Activated T-cell treated with anti-CD3 and anti-CD28 coated beads, Interleukin-2, amount 50 U/mL, for 4 hours (primary cell): ENCODE results near the gene NAP1L1. TPM values are rescaled to one million over a fixed set of nuclear protein-coding genes. Genes with fewer than 3 reads are reported as not detected.
A peak's percentile ranks its signal among the peaks of the same experiment; 100 is the strongest.
"Not testable (repeated sequence)": the region's sequence is repeated elsewhere in the genome, so short reads cannot be mapped to it uniquely, and the experiment has no call there.

Source experiments
- ATAC-seq, 2 donors: fragments of 200-7000 bp; cut with Tn5 transposase; one replicate each; pipeline ENCODE4 v1.10.0; 2021
- DNase-seq: peaks from one replicate; pipeline ENCODE4 v3.0.0-alpha.2; 2020
- H3K27me3 Mint-ChIP-seq: one replicate; pipeline ENCODE4 v1.8.0; 2021; ENCODE audit warnings: low read depth, mixed read lengths
- H3K36me3 Mint-ChIP-seq: one replicate; pipeline ENCODE4 v1.8.0; 2022; ENCODE audit warnings: mixed read lengths; ENCODE audit not compliant: insufficient read depth
- H3K4me1 Mint-ChIP-seq: one replicate; pipeline ENCODE4 v1.8.0; 2021; ENCODE audit warnings: low read depth, mixed read lengths
- H3K4me3 Mint-ChIP-seq: one replicate; pipeline ENCODE4 v1.8.0; 2021; ENCODE audit warnings: mild to moderate bottlenecking, moderate library complexity, mixed read lengths
- H3K9me3 Mint-ChIP-seq: one replicate; pipeline ENCODE4 v1.8.0; 2021; ENCODE audit warnings: mixed read lengths
- total RNA-seq, 3 donors: library from RNA; stranded (reverse); gene quantifications; one replicate each; pipeline ENCODE4 v1.2.1, GENCODE V29; 2021

The NAP1L1 gene
- total RNA-seq, 3 donors from 2014 or later, result 918 to 1,002 (median 960) TPM

- H3K36me3 Mint-ChIP-seq, result no peaks in the 10 kb centered on the region
- no peak overlapping the region for H3K4me3 Mint-ChIP-seq
- H3K27me3 Mint-ChIP-seq, result peaks cover 2% of the 10 kb centered on the region
- ATAC-seq (no peak), DNase-seq (no peak)
- no peaks in the 10 kb centered on the region for H3K4me1 Mint-ChIP-seq
- peaks cover 8% of the 10 kb centered on the region for H3K9me3 Mint-ChIP-seq
Measured at GRCh38 chr12:76008428-76008827, 76.1 kb downstream of the NAP1L1 start.

- Mint-ChIP-seq H3K36me3 (no peaks in the 10 kb centered on the region), H3K4me1 (no peaks in the 10 kb centered on the region), H3K9me3 (peaks cover 8% of the 10 kb centered on the region), H3K4me3 (no peak overlapping the region), H3K27me3 (peaks cover 2% of the 10 kb centered on the region)
- ATAC-seq, result no peak
- no peak for DNase-seq
Measured at GRCh38 chr12:76007640-76008039, 76.8 kb downstream of the NAP1L1 start.

- no peak overlapping the region for H3K4me3 Mint-ChIP-seq
- ATAC-seq, result no peak
- no peaks in the 10 kb centered on the region for H3K36me3 Mint-ChIP-seq
- peaks cover 8% of the 10 kb centered on the region for H3K9me3 Mint-ChIP-seq
- H3K4me1 Mint-ChIP-seq, result no peaks in the 10 kb centered on the region
- peaks cover 2% of the 10 kb centered on the region for H3K27me3 Mint-ChIP-seq
- no peak for DNase-seq
Measured at GRCh38 chr12:76006028-76006925, 78.2 kb downstream of the NAP1L1 start.

DNA sequence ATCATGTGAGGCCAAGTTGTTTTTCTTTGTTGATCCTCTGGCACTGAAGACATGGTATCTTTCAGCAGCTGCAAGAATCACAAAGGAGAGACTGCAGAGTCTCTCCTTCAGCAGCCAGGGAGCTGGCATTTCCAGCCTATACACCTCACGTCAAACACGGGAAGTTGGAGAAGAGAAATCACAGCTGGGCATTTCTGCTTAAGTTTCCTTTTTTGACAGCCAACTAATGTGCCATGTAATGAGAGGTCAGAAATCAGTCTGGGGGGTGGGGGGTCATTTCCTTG is 81.2 kb downstream of the NAP1L1 start:
- peaks cover 2% of the 10 kb centered on the region for H3K27me3 Mint-ChIP-seq
- H3K9me3 Mint-ChIP-seq, result peaks cover 8% of the 10 kb centered on the region
- no peaks in the 10 kb centered on the region for H3K36me3 Mint-ChIP-seq
- ATAC-seq (no peak), DNase-seq (no peak)
- H3K4me3 Mint-ChIP-seq, result no peak overlapping the region
- H3K4me1 Mint-ChIP-seq, result no peaks in the 10 kb centered on the region

- Mint-ChIP-seq H3K4me1 (no peaks in the 10 kb centered on the region), H3K9me3 (peaks cover 8% of the 10 kb centered on the region), H3K36me3 (no peaks in the 10 kb centered on the region), H3K27me3 (peaks cover 2% of the 10 kb centered on the region), H3K4me3 (no peak overlapping the region)
- DNase-seq (no peak), ATAC-seq (no peak)
Measured at GRCh38 chr12:76002598-76003354, 81.7 kb downstream of the NAP1L1 start.

GRCh38 chr12:75998292-75999063 is 86.0 kb downstream of the NAP1L1 start:
- H3K36me3 Mint-ChIP-seq, result no peaks in the 10 kb centered on the region
- peaks cover 15% of the 10 kb centered on the region for H3K4me1 Mint-ChIP-seq
- H3K9me3 Mint-ChIP-seq, result no peaks in the 10 kb centered on the region
- DNase-seq (no peak), ATAC-seq (no peak)
- H3K27me3 Mint-ChIP-seq, result no peaks in the 10 kb centered on the region
- H3K4me3 Mint-ChIP-seq, result no peak overlapping the region

DNA sequence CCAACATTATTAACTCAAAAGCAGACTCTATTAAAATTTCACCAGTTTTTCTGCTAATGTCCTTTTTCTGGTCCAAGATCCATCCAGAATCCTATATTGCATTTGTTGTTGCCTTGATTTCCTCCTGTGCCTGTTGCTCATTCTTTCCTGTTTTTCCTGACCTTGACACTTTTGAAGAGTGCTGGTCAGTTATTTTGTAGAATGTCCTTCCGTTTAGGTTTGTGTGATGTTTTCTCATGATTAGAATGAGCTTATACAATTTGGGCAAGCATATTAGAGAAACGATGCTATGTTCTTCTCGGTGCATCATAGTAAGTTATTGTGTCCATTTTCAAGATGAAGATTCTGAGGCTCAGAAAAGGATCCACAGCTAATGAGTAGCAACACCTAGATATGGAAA is 86.8 kb downstream of the NAP1L1 start:
- H3K9me3 Mint-ChIP-seq, result no peaks in the 10 kb centered on the region
- ATAC-seq (no peak), DNase-seq (no peak)
- H3K4me1 Mint-ChIP-seq, result peaks cover 18% of the 10 kb centered on the region
- no peaks in the 10 kb centered on the region for H3K27me3 Mint-ChIP-seq
- H3K36me3 Mint-ChIP-seq, result no peaks in the 10 kb centered on the region
- no peak overlapping the region for H3K4me3 Mint-ChIP-seq

GRCh38 chr12:75996861-75997447 is 87.5 kb downstream of the NAP1L1 start:
- no peaks in the 10 kb centered on the region for H3K27me3 Mint-ChIP-seq
- no peak for ATAC-seq
- H3K4me3 Mint-ChIP-seq, result no peak overlapping the region
- DNase-seq, result no peak
- H3K4me1 Mint-ChIP-seq, result peaks cover 18% of the 10 kb centered on the region
- no peaks in the 10 kb centered on the region for H3K36me3 Mint-ChIP-seq
- no peaks in the 10 kb centered on the region for H3K9me3 Mint-ChIP-seq

- Mint-ChIP-seq H3K4me1 (peaks cover 20% of the 10 kb centered on the region), H3K27me3 (no peaks in the 10 kb centered on the region), H3K36me3 (no peaks in the 10 kb centered on the region), H3K4me3 (no peak overlapping the region), H3K9me3 (no peaks in the 10 kb centered on the region)
- ATAC-seq, result no peak
- no peak for DNase-seq
Measured at GRCh38 chr12:75995691-75996090, 88.8 kb downstream of the NAP1L1 start.

DNA sequence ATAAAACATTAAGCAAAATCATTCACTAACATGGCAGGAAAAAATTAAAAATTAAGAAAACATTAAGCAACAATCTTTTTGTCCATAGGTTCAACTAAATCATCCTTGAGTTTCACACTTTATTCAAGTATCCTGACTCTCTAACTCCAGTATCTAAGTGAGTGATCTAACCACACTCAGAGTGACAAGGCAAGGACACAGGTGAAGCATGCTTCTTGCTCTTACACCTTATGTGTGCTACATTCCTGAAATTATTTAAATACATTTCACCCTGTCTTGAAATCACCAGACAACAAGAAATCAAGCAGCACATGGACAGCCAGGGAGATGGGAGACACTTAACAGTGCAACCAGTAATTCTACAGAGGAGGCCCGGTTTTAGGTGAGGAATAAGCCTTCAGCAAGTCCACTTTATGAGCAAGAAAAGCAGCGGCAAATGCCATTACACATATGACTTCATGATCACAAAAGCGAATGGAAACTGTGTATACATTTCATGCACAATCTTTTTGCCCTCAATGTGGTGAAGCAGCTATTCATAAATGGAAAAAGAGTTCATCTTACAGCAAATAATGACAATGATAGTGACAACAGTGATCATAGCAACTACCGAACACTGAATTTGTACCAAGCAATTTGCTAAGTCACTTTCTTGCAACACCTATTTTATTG is 90.3 kb downstream of the NAP1L1 start:
- peaks cover 20% of the 10 kb centered on the region for H3K4me1 Mint-ChIP-seq
- H3K9me3 Mint-ChIP-seq, result no peaks in the 10 kb centered on the region
- peak; percentile 66 to 83 for ATAC-seq
- H3K4me3 Mint-ChIP-seq, result no peak overlapping the region
- no peak for DNase-seq
- H3K27me3 Mint-ChIP-seq, result no peaks in the 10 kb centered on the region
- no peaks in the 10 kb centered on the region for H3K36me3 Mint-ChIP-seq

- Mint-ChIP-seq H3K27me3 (no peaks in the 10 kb centered on the region), H3K9me3 (peaks cover 3% of the 10 kb centered on the region), H3K36me3 (no peaks in the 10 kb centered on the region), H3K4me1 (peaks cover 20% of the 10 kb centered on the region), H3K4me3 (no peak overlapping the region)
- no peak for DNase-seq
- ATAC-seq, result no peak
Measured at GRCh38 chr12:75991753-75992152, 92.7 kb downstream of the NAP1L1 start.

DNA sequence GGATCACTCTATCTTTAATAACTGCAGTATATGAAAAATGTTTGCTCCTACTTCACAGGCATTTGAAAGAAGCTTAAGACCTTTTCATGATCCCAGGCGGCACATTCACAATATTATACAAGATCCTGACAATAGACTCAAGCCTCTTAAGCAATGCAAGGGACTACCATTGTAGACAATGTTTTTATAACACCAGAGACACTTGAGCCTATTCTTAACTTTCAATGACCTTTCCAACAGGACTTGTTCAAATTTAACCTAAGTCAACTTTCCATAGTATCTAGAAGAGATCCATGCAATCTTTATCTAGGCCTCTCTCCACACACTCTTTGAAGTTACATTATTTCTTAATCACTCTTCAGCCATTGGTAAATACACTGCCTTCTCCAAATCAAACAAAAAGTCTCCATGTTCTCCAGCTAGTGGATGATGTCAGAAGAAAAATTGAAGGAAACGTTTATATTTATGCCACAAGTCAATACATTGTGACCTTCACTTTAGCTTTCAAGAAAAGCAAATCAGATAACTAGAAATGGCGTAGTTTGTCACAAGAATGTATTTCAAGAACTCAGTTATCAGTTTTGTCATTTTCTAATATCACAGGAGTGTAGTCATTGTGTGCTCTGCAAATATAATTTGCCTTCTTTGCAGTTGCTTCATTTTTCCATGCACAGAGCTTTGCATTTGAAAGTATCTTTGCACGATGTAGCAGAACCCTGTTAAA is 94.1 kb downstream of the NAP1L1 start:
- ATAC-seq (no peak), DNase-seq (no peak)
- H3K9me3 Mint-ChIP-seq, result peaks cover 3% of the 10 kb centered on the region
- peaks cover 27% of the 10 kb centered on the region for H3K4me1 Mint-ChIP-seq
- H3K27me3 Mint-ChIP-seq, result no peaks in the 10 kb centered on the region
- H3K4me3 Mint-ChIP-seq, result no peak overlapping the region
- H3K36me3 Mint-ChIP-seq, result no peaks in the 10 kb centered on the region

GRCh38 chr12:75987709-75988108 is 96.8 kb downstream of the NAP1L1 start:
- H3K9me3 Mint-ChIP-seq, H3K27me3 Mint-ChIP-seq, H3K4me3 Mint-ChIP-seq, H3K36me3 Mint-ChIP-seq, DNase-seq: not testable (repeated sequence)
- peaks cover 28% of the 10 kb centered on the region for H3K4me1 Mint-ChIP-seq
- ATAC-seq, result peak; percentile 27 to 32
